Heart right ventricle (tissue), 16 donors: ENCODE measurements around the gene NMT1. TPM values are rescaled to one million over a fixed set of nuclear protein-coding genes. Genes with fewer than 3 reads are reported as not detected.

Experiments
- ATAC-seq, 8 donors: fragments of 200-7000 bp; cut with Tn5 transposase; one replicate each; pipeline ENCODE4 v1.9.1; 2020; ENCODE audit warnings: mild to moderate bottlenecking in 8 of 8, moderate library complexity in 8 of 8, moderate number of reproducible peaks in 1 of 8
- DNase-seq, 2 donors: peaks; one replicate each; pipeline ENCODE4 v3.0.0-alpha.2; 2020
- H3K27ac ChIP-seq, 10 donors: fragments of 200-600 bp; sonication (generic) in 2 of 10; one replicate each; pipeline versions ENCODE4 v1.5.0 to v1.8.0; 2020 to 2022; ENCODE audit warnings: mild to moderate bottlenecking in 3 of 10
- H3K27me3 ChIP-seq, 7 donors: fragments of 200-600 bp; one replicate each; pipeline ENCODE4 v1.8.0; 2021 to 2022; ENCODE audit warnings: mild to moderate bottlenecking in 2 of 7
- H3K36me3 ChIP-seq, 9 donors: fragments of 200-600 bp; sonication (generic) in 1 of 9; one replicate each; pipeline versions ENCODE4 v1.5.0 to v1.8.0; 2020 to 2022; ENCODE audit warnings: mild to moderate bottlenecking in 2 of 9
- H3K4me1 ChIP-seq, 9 donors: fragments of 200-600 bp; sonication (generic) in 1 of 9; one replicate each; pipeline versions ENCODE4 v1.5.0 to v1.8.0; 2020 to 2022; ENCODE audit warnings: mild to moderate bottlenecking in 4 of 9
- H3K4me3 ChIP-seq, 10 donors: fragments of 200-600 bp; sonication (generic) in 2 of 10; one replicate each; pipeline versions ENCODE4 v1.5.0 to v1.8.0; 2020 to 2022; ENCODE audit warnings: mild to moderate bottlenecking in 7 of 10, moderate library complexity in 2 of 10
- H3K9me3 ChIP-seq, 11 donors: fragments of 200-600 bp in 10 of 11; sonication (generic) in 2 of 11; one replicate each; pipeline versions ENCODE4 v1.5.0 to v1.8.0; 2013 to 2022; ENCODE audit warnings: mild to moderate bottlenecking in 2 of 11, control low read depth in 1 of 11, moderate library complexity in 1 of 11
- WGBS, 2 donors: extraction: QIAGEN DNeasy Blood & Tissue Kit; methylation state at CpG; one replicate each; pipeline ENCODE4 v1.1.7; 2013; ENCODE audit warnings: inconsistent platforms in 1 of 2; 5-methylcytosine and 5-hydroxymethylcytosine counted together
- intact Hi-C, 10 donors: fragments of 100-400 bp; cut with DNase I; formaldehyde crosslinking; loops; one replicate each; pipeline versions ENCODE4 v1.11.1 to v1.14.2; 2022
- polyA plus RNA-seq, 2 donors: library from polyadenylated mRNA; stranded (reverse); fragments of 200-250 nt; gene quantifications; one replicate each; pipeline ENCODE4 v1.2.3, GENCODE V29; 2013
- total RNA-seq, 10 donors: library from RNA; stranded (reverse); fragmentation: NEBNext Ultra II Directional in 3 of 10; extraction: Animal tissue kit (Norgen Biotek cat#: 25700) in 3 of 10; gene quantifications; one replicate each; pipeline versions ENCODE4 v1.2.1 to v1.2.4, GENCODE V29; 2021 to 2023
- TF ChIP-seq, protein P1 (sequence below), 9 donors: fragments of 200-600 bp; sonication (generic) in 2 of 9; IDR thresholded peaks; one replicate each; pipeline versions ENCODE4 v1.5.0 to v1.8.0; 2021 to 2022; ENCODE audit warnings: antibody characterized with exemption in 9 of 9, mild to moderate bottlenecking in 5 of 9, moderate library complexity in 1 of 9
- donor health status: Arrhythmogenic right ventricular cardiomyopathy.
- donor health status: ischemic (EF 13 %, LVEDD 7.1; RV severe dilation, severe dysfunction).
- donor health status: healthy with polysubstance abuse.
- donor health status: DM: no; HTN: yes; CAD: no.
- donor health status: DM: no; HTN: no; CAD: no.
- donor health status: ischemic (EF 25% LVEDD 6.9; RV normal size, moderate dysfunction).
- donor health status: ischemic (EF 25% LVEDD 5.7; RV mildly dilated, moderate dysfunction).
- donor health status: healthy.
- donor health status: DM: yes; HTN: yes; CAD: no.
- donor health status: Ischemic cardiomyopathy.
- donor health status: ischemic (EF 35%, LVEDD 5.7; RV mildly dilated, moderate dysfunction).
- donor health status: nonischemic (EF 11% LVEDD 7.7; RV severe dilation, severe dysfunction).
- donor health status: DM: yes; HTN: yes; CAD: no.
- donor health status: PGD.
- donor health status: ischemic (EF 29% LVEDD 5.4; RV normal size, mild dysfunction).
- donor health status: nonischemic (EF 23%, LVEDD 6.1; RV moderate dilation, normal function).

The NMT1 gene
- total and polyA plus RNA-seq, 12 donors: 40.9 to 110 (median 72.6) TPM

GRCh38 chr17:45043813-45044540 is 17.1 kb upstream of the NMT1 start:
- ATAC-seq (peak in 3 of 8 donors; percentile 21 to 23 (median 23)), DNase-seq (no peak)
- Histone ChIP-seq H3K36me3 (peaks cover 0 to 3% (median 0%) of the 10 kb centered on the region in 9 donors), H3K9me3 (no peaks in the 10 kb centered on the region), H3K4me3 (no peak overlapping the region), H3K27me3 (no peaks in the 10 kb centered on the region), H3K27ac (peak overlapping the region in 3 of 10 donors; percentile 33 to 51 (median 40)), H3K4me1 (peaks cover 7 to 56% (median 36%) of the 10 kb centered on the region in 9 donors)
- TF ChIP-seq, protein P1, sequence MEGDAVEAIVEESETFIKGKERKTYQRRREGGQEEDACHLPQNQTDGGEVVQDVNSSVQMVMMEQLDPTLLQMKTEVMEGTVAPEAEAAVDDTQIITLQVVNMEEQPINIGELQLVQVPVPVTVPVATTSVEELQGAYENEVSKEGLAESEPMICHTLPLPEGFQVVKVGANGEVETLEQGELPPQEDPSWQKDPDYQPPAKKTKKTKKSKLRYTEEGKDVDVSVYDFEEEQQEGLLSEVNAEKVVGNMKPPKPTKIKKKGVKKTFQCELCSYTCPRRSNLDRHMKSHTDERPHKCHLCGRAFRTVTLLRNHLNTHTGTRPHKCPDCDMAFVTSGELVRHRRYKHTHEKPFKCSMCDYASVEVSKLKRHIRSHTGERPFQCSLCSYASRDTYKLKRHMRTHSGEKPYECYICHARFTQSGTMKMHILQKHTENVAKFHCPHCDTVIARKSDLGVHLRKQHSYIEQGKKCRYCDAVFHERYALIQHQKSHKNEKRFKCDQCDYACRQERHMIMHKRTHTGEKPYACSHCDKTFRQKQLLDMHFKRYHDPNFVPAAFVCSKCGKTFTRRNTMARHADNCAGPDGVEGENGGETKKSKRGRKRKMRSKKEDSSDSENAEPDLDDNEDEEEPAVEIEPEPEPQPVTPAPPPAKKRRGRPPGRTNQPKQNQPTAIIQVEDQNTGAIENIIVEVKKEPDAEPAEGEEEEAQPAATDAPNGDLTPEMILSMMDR (IDR thresholded peaks at IDR 0.05): no peak
- WGBS, 2 donors: 81 to 84% methylated on average over 18 of the region's 18 CpGs
- intact Hi-C loops: no loop called here

- DNase-seq (no peak), ATAC-seq (no peak)
- intact Hi-C loops: no loop called here
- H3K4me3 ChIP-seq: no peak overlapping the region
- H3K4me1 ChIP-seq: peaks cover 4 to 53% (median 31%) of the 10 kb centered on the region in 9 donors
- H3K9me3 ChIP-seq: no peaks in the 10 kb centered on the region
- TF ChIP-seq, protein P1 (IDR thresholded peaks at IDR 0.05): no peak
- H3K27me3 ChIP-seq: no peaks in the 10 kb centered on the region
- H3K36me3 ChIP-seq: peaks cover 0 to 3% (median 0%) of the 10 kb centered on the region in 9 donors
- WGBS, 2 donors: 88 to 93% methylated on average over 9 of the region's 9 CpGs
- no peak overlapping the region for H3K27ac ChIP-seq
These were observed 14.5 kb upstream of the NMT1 start for GRCh38 chr17:45046537-45047125.

DNA sequence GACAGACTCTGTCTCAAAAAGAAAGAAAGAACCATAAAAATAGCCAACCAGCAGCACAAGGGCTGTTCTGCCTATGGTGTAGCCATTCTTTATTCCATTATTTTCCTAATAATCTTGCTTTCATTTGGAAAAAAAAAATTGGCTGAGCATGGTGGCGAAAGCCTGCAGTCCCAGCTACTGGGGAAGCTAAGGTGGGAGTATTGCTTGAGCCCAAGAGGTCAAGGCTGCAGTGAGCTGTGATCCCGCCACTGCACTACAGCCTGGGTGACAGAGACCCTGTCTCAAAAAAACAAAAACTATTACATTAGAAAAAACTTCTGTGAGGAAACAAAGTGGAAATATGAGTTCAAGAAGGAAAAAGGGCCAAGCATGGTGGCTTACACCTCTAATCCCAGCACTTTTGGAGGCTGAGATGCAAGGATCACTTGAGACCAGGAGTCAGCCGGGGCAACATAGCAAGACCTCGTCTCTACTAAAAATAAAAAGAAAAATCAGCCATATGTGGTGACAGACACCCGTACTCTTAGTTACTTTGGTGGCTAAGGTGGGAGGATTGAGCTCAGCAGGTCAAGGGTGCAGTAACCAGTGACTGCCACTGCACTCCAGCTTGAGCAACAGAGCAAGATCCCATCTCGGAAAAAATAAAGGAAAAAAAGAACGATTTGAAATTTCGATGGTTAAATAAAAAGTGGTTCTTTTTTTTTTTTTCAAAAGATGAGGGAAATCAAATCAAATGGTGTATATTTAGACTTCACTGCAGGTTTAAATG is 12.1 kb upstream of the NMT1 start:
- H3K4me1 ChIP-seq: peaks cover 4 to 41% (median 30%) of the 10 kb centered on the region in 9 donors

More for the DNA sequence above, 12.1 kb upstream of the NMT1 start:
- Histone ChIP-seq H3K27ac (no peak overlapping the region), H3K36me3 (peaks cover 0 to 3% (median 0%) of the 10 kb centered on the region in 9 donors), H3K4me3 (no peak overlapping the region), H3K27me3 (no peaks in the 10 kb centered on the region), H3K9me3 (no peaks in the 10 kb centered on the region)
- TF ChIP-seq, protein P1 (IDR thresholded peaks at IDR 0.05): no peak
- 93% methylated on average over 8 of the region's 8 CpGs for WGBS, 2 donors
- intact Hi-C loops: no loop called here
- no peak for DNase-seq
- ATAC-seq: no peak
